ENCODE data around the gene IRAK1. TPM values are rescaled to one million over a fixed set of nuclear protein-coding genes. Genes with fewer than 3 reads are reported as not detected.

The IRAK1 gene
- total RNA-seq, 4 donors from 2014 or later = 73.5 to 117 (median 96.8) TPM

DNA sequence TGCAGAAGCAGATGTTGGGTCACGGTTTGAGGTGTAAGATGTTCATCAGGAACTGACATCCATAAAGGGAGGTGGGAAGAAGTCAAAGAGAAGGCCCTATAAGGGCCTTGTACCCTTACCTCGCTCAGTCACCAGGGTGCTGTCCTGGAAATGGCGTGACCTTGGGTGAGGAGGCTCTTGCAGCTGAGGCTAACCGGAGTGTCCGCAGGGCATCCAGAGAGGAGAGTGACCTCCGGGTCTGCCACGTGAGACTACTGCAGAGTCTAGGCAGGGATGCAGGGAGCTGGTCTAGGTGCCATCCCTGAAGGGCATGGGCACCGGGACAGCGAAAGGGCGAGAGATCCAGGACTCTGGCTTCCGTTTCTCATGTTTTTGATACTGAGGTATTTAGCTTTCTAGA is 28.7 kb upstream of the IRAK1 start:
- TF ChIP-seq, protein P1, sequence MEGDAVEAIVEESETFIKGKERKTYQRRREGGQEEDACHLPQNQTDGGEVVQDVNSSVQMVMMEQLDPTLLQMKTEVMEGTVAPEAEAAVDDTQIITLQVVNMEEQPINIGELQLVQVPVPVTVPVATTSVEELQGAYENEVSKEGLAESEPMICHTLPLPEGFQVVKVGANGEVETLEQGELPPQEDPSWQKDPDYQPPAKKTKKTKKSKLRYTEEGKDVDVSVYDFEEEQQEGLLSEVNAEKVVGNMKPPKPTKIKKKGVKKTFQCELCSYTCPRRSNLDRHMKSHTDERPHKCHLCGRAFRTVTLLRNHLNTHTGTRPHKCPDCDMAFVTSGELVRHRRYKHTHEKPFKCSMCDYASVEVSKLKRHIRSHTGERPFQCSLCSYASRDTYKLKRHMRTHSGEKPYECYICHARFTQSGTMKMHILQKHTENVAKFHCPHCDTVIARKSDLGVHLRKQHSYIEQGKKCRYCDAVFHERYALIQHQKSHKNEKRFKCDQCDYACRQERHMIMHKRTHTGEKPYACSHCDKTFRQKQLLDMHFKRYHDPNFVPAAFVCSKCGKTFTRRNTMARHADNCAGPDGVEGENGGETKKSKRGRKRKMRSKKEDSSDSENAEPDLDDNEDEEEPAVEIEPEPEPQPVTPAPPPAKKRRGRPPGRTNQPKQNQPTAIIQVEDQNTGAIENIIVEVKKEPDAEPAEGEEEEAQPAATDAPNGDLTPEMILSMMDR (IDR thresholded peaks at IDR 0.05) = no peak
- TF ChIP-seq POLR2A (IDR thresholded peaks at IDR 0.05) = no peak
- H3K27me3 ChIP-seq = no peaks in the 10 kb centered on the region
- H3K9me3 ChIP-seq = no peaks in the 10 kb centered on the region
- intact Hi-C loops (cut with DNase I) = no loop called here
- peaks cover 0 to 8% (median 0%) of the 10 kb centered on the region in 3 donors for H3K36me3 ChIP-seq
- no peak overlapping the region for H3K4me3 ChIP-seq
- 81 to 100% methylated on average over 1 to 5 of the region's 11 CpGs for WGBS, 2 donors
- H3K27ac ChIP-seq = peak overlapping the region in 1 of 4 donors; percentile 71
- DNase-seq = no peak
- peaks cover 0 to 85% (median 33%) of the 10 kb centered on the region in 3 donors for H3K4me1 ChIP-seq

DNA sequence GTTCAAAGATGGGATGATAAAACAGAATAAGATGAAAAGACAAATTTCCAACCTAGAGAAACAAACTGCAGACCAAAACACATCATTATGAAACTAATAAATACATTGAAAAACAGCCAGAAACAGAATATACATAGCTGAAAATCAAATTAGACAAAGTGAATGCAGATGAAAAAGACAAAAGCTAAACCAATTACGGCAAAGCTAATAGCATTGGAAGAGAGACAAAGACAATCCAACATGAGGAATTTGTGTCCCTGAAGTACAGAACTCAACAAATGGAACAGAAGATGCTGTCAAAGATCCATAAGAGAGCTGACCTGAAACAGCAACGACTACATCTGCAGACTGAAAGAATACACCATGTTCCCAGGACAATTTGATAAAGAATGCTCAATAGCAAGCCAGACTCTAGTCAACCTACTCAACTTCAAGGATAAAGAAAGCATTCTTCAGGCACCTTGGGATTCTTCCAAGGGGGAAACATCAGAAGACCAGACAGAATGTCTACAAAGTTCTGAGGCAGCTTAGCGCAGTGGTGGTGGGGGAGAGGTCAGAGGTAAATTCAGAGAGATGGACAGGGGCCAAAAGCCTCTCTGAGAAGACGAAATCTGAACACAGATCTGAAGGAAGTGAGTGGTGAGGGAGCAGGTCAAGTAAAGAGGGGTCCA is 27.4 kb upstream of the IRAK1 start:
- peak overlapping the region in 3 of 4 donors; percentile 38 to 71 (median 42) for H3K27ac ChIP-seq
- peaks cover 0 to 98% (median 42%) of the 10 kb centered on the region in 3 donors for H3K4me1 ChIP-seq
- no peaks in the 10 kb centered on the region for H3K27me3 ChIP-seq
- intact Hi-C loops (cut with DNase I) = no loop called here
- no peak for TF ChIP-seq POLR2A (IDR thresholded peaks at IDR 0.05)
- TF ChIP-seq, protein P1 (IDR thresholded peaks at IDR 0.05) = no peak
- H3K36me3 ChIP-seq = peaks cover 0 to 8% (median 0%) of the 10 kb centered on the region in 3 donors
- H3K4me3 ChIP-seq = no peak overlapping the region
- 53 to 67% methylated on average over 3 to 4 of the region's 4 CpGs for WGBS, 2 donors
- no peak for DNase-seq
- H3K9me3 ChIP-seq = no peaks in the 10 kb centered on the region

GRCh38 chrX:154046031-154046781 is 26.5 kb upstream of the IRAK1 start:
- TF ChIP-seq POLR2A (IDR thresholded peaks at IDR 0.05) = no peak
- TF ChIP-seq, protein P1 (IDR thresholded peaks at IDR 0.05) = no peak
- WGBS, 2 donors = 11 to 36% methylated on average over 8 to 10 of the region's 10 CpGs
- no peak for DNase-seq
- peak overlapping the region; percentile 31 to 71 (median 58) for H3K27ac ChIP-seq
- peaks cover 0 to 8% (median 0%) of the 10 kb centered on the region in 3 donors for H3K36me3 ChIP-seq
- no peak overlapping the region for H3K4me3 ChIP-seq
- H3K4me1 ChIP-seq = peaks cover 0 to 100% (median 47%) of the 10 kb centered on the region in 3 donors
- H3K9me3 ChIP-seq = no peaks in the 10 kb centered on the region
- intact Hi-C loops (cut with DNase I) = no loop called here
- H3K27me3 ChIP-seq = no peaks in the 10 kb centered on the region

- Histone ChIP-seq H3K9me3 (no peaks in the 10 kb centered on the region), H3K4me3 (no peak overlapping the region), H3K4me1 (peaks cover 0 to 96% (median 30%) of the 10 kb centered on the region in 3 donors), H3K27ac (peak overlapping the region in 3 of 4 donors; percentile 49 to 71 (median 68)), H3K36me3 (peaks cover 0 to 8% (median 0%) of the 10 kb centered on the region in 3 donors), H3K27me3 (no peaks in the 10 kb centered on the region)
- intact Hi-C loops (cut with DNase I) = no loop called here
- TF ChIP-seq POLR2A (IDR thresholded peaks at IDR 0.05) = no peak
- TF ChIP-seq, protein P1 (IDR thresholded peaks at IDR 0.05) = no peak
- WGBS, 2 donors = 85 to 86% methylated on average over 4 to 6 of the region's 6 CpGs
- no peak for DNase-seq
Observed at GRCh38 chrX:154044091-154044490, 24.4 kb upstream of the IRAK1 start.

Measured in esophagus squamous epithelium (tissue), 5 donors.